ENCODE data around the gene C5orf15.

GRCh38 chr5:133950821-133951612, 17.4 kb downstream of the C5orf15 start:
- TF ChIP-seq CTCF (conservative IDR thresholded peaks at IDR 0.05 in 1 of 2, IDR thresholded peaks at IDR 0.05 in 1 of 2; ENCODE audit: extremely low read depth in 1 of 2, insufficient read depth in 1 of 2, low read depth in 1 of 2, low read length in 2 of 2) (no peak), EZH2 (IDR thresholded peaks at IDR 0.05; ENCODE audit: borderline replicate concordance, low read length) (no peak)
